GM19463 (cell line): Measurements from ENCODE around the gene ARHGAP26.

Experiments used
- ATAC-seq: cut with Tn5 transposase; IDR thresholded peaks from one replicate; pipeline ENCODE4 v1.9.1; 2021; ENCODE audit warnings: mild to moderate bottlenecking, moderate library complexity; ENCODE audit not compliant: unreplicated experiment

The ARHGAP26 gene

DNA sequence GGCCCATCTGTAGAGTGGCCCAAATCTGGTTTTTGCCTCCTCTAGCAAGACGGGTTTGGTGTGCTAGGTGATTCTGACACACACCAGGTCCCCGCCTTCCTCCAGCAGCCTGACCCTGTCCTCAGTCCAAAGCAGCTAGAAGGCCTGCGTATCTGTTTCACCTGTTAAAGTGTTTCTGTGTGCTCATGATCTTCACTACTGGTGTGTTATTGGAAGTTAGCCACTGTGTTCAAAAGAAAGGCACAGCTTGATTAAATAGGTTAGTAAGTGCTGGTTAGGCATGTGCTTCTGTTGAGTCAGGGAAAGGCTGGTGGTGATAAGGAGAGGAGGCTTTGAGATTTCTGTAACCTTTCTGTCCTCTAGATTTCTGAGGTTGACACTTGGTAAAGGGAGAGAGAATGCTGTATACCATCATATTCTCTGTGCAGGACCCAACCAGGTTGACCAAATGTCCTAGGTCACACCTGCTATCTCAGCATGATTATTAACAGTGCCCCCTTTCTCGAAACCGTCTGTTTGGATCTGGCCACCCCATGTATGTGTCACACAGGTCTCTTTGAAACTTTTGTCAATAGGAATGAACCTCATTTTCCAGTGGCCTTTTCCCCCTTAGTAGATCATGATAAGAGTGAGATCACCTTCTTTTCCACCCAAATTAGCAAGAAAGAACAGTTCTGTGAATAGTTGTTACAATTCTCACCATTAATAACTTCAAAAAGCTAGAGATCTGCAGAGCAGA, 58.8 kb downstream of the ARHGAP26 start:
- no peak for ATAC-seq

GRCh38 chr5:142829801-142830220, 59.6 kb downstream of the ARHGAP26 start:
- ATAC-seq = no peak

GRCh38 chr5:142830241-142831008, 60.2 kb downstream of the ARHGAP26 start:
- ATAC-seq = no peak

DNA sequence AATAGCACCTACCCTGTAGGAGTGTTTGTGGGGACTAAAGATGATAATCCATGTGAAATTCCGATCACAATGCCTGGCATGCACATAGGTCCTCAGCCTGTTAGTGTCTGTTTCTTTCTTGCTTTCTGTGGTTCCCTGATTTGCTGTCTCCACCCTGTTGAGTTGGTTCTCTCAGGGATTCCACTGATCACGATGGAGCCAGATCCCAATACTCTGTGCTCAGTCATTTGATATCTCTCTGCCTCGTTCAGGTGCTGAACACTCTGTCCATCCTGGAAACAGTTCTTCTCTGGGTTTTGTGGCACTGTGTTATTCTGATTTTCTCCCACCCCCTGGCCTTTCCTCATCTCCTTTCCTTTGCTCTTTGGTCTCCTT, 60.8 kb downstream of the ARHGAP26 start:
- ATAC-seq = no peak

DNA sequence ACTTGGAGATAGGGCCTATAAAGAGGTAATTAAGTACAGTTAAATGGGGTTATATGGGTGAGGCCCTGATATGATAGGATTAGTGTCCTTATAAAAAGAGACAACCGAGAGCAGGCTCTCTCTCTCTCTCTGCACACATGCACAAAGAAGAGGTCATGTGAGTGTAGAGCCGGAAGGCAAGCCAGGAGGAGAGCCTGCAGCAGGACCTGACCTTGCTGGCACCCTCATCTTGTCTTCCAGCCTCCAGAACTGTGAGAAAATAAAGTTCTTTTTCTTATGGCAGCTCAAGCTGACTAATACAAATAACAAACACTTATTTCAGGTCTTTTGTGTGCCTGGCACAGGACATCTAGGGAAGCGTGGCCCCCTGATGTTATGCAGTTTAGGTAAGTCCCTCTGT, 62.1 kb downstream of the ARHGAP26 start:
- ATAC-seq = no peak

DNA sequence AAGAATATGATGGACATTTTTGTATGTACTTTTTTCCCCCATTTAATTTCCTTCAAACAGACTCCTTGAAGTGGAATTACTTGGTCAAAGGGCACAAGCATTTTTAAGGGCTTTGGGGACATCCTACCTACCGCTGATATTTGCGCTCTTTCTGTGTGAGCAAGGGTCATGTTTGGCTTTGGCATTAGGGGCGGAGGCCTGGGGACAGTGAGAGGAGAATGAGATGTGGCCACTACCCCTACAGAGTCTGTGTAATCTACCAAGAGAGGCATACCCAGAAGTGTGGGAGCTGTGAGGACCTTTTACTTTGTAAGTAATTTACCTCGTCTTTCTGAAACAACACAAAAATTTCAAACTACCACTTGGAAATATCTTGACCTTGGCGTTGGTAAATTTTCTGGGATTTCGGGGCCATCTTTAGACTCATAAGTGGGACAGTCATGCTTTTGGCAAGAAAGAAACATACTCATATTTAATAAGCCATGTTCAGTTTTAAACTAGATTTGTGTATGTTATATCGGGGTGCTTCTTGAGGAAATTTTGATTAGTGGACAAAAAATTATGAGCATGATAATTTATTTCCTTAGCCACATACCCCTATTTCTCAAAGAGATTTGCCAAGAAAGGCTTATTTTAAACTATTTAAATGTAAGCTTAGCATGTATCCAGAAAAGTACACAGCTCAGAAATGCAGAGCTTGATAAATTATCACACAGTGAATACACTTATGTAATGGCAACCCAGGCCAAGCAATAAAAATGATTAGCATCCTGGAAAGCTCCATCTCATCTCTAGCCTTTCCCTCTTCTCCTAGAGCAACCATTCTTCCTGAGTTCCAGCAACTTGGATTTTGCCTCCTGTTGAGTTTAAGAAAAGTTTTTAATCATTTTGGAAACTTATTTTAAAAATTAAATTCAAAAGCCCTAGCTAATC, 63.6 kb downstream of the ARHGAP26 start:
- ATAC-seq = no peak

DNA sequence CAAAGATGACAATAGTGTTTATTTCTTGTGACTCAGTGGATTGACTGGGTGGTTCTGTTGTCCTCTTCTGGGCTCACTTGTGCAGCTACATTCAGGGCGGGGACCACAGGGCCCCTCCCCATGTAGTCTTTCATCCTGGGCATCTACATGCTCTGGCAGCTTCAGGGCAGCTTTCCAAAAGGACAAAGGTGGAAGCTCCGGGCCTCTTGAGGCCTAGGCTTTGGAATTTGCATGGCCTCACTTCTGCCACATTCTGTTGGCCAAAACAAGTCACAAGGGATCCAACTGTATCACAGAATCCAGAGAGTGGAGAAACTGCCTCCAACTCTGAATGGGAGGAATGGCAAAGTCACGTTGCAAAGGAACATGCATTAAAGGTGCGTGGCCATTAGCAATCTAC, 64.3 kb downstream of the ARHGAP26 start:
- ATAC-seq = no peak

GRCh38 chr5:142835540-142835939, 65.4 kb downstream of the ARHGAP26 start:
- ATAC-seq = no peak

DNA sequence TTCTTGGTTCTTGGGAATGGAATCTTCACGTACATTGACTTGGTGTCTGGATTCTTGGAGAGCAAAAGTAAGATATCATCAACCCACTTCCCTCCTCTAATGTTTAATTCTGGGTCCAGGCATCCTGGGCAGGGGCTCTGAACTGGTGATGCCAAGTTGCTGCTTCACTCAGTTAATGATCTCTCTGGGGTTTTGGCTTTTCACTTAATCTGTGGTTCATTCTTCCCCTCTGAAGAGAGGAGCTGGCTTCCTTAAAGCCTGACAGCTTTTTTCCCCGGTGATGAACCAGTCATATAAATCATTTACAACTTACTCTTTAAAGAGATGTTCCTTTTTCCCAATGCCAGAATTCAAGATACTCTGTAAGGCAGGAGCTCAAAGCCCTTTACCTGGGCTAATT, 65.9 kb downstream of the ARHGAP26 start:
- ATAC-seq = peak; percentile 83

DNA sequence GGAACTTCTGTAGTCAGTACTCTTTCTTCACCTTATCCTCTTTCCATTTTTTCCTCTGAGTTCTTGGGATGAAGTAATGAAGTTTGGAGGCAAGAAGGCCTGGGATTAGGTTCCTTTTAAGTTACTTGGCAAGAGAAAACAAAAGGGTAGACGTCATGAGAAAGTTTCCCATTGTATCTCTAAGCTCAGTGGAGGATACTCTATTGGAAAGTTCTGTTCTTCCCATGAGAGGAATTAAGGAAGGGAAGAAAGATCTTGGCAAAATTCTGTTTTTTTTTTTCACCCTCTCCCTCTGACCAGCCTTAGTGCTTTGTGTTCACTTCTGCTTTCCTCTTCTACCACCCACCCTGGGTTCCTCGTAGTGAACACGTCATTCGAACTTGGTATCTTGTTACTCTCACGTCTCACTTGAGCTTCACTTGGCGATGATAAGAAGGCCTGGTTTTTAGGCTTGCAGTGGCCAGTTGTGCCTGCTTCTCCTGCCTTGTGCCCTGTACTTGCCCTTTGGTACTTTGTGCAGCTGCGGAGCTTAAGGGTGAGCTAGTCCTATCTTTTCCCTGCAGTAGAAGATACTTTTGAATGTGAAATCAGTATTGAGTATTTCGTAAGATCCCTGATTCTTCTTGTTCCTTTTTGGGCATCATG, 67.0 kb downstream of the ARHGAP26 start:
- no peak for ATAC-seq

DNA sequence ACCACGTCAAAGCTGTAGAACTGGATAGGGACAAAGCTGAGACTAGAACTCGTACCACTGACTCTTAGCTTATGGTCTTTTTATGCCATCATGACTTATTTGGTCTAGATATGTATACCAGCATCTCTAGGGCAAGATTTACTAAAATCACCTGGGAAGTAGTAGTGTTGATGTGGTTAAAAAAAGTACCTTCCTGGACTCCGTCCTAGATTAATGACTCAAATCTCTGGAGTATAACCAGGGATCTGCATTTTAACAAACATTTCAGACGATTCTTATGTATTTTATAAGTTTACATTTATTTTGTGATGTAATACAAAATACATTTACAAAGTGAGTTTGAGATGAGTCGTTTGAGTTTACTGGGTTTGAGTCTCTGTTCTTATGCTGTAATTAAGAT, 68.7 kb downstream of the ARHGAP26 start:
- ATAC-seq = no peak

- ATAC-seq = no peak
Measured at GRCh38 chr5:142839711-142840346, 69.7 kb downstream of the ARHGAP26 start.

GRCh38 chr5:142840575-142840974, 70.4 kb downstream of the ARHGAP26 start:
- ATAC-seq = no peak

GRCh38 chr5:142841511-142842265, 71.5 kb downstream of the ARHGAP26 start:
- ATAC-seq = no peak

GRCh38 chr5:142842994-142843905, 73.1 kb downstream of the ARHGAP26 start:
- ATAC-seq = no peak

DNA sequence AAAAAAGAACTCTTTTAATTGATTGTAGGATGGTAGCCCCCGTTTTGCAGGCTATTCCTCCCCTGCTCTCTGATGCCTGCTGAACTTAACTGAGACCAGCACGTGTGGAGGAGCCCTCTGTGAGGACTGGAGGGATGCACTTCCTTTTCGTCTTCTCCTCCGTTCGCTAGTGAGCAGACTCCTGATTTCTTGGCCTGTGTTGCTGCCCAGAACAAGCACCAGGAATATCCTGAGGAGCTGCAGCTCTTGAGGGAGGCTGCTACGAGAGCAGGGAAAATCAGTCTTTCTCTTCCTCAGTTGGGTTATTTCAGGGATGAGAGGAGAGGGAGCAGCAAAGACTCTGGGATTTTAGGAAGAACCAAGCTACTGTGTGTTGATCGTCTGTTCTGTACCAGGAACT, 74.7 kb downstream of the ARHGAP26 start:
- no peak for ATAC-seq

DNA sequence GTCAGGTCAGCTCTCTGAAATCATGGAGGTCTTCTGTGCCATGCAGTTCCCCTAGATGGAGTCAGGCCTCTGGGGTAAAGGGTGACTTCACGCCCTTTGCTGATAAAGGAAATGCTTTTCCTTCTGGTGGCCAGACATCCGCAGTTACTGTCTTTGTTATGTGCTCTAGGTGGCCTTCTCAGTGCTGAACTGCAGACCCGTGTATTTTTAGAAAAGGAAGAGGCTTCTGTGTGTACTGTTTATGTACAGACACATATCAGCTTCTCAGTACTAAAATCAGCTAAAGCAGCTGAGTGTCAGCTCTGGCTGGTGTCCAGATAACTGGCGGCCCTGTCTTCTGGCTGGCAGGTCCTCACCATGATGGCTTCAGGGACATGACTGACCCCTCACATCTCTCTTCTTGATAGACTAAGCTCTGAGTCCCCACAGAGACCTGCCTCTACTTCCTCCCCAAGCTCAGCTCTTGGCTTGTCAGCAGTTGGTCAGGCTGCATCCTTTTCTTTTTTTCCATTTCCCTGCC, 75.3 kb downstream of the ARHGAP26 start:
- ATAC-seq = peak; percentile 57

GRCh38 chr5:142845954-142846398, 75.8 kb downstream of the ARHGAP26 start:
- ATAC-seq = peak; percentile 59
